ENCODE data around the gene CCDC88C.
A peak's percentile ranks its signal among the peaks of the same experiment; 100 is the strongest.

Gene CCDC88C

DNA sequence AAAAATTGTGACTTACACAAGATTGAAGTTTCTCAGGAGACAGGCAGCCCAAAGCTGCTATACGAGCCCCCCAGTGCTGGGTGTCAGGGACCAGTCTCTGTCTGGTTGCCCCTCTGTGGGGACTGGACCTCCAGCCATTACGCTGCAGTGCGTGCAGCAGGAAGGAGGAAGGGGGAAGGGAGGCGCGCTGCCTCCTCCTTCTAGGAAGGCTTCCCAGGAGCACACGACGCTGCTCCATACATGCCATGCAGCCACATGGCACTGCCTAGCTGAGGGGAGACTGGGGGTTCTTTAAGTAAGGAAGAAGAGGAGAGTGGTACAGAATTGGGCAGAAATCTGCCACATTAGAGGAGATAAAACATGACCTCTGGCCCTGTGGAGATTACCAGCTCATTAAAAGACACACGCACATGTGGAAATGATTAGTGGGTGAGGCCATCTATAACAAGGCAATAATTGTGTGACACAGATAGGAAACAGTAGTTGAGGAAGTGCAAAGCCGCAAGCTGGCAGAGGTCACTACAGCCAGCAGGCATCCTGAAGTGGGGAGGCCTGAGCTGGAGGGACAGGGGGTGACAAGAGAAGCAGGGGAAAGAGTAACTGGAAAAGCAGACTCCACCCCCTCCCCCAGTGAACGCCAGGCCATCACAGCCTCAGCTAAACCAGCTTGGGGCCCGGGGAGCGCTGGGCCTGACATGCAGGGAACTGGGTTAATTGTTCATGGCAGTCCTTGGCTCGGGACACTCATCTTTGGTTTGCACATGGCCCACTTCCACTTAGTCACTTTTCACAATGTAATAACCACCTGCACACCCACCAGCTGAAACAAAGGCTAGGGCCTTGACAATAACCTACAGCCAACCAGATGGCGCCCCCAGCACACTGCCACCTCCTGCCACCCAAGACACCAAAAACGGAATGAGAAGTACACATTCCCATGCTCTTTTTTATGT lies 39.6 kb downstream of the CCDC88C start:
- peak; percentile 55 for DNase-seq (ENCODE audit: low read depth)

DNA sequence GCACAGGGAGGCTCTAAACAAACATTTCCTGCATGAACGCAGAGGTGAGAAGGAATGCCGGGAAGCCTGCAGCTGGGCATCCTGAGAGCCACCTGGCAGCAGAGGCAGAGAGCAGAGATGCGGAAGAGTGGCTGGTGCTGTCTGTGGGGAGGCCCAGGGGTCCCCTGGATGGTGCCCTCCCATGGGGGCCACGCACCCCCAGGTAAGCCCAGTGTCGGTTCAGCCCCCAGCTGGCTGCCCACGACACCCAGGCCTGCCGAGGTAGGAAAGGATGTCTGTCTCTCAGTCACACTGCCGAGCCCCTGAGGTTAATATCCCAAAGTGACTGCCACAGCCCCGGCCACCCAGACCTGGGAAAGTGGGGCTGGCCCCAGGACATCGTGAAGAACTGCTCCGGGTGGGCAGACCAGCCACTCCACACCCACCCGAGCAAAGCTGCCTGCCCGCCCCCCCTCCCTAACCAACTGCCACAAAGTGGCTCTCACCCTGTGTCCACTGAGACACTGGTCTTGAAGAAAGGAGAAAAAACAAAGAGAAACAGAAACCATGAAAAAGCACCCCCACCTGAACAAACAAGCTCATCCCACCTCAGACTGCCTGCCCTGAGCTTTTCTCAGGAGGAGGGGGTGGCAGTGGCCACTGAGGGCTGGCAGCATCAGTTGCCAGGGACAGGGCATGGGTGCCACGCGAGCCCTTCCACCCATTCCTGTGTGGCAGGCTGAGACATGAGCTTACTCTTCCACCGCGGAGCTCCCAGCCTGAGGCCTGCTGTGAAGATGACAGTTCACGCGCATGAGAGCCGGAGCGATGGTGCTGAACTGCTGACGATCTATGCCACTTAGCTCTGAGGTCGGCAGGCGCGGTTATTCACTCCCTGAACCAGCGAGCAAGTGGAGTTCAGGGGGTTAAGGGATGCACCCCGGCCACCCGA lies 40.8 kb downstream of the CCDC88C start:
- DNase-seq (ENCODE audit: low read depth) = no peak

DNA sequence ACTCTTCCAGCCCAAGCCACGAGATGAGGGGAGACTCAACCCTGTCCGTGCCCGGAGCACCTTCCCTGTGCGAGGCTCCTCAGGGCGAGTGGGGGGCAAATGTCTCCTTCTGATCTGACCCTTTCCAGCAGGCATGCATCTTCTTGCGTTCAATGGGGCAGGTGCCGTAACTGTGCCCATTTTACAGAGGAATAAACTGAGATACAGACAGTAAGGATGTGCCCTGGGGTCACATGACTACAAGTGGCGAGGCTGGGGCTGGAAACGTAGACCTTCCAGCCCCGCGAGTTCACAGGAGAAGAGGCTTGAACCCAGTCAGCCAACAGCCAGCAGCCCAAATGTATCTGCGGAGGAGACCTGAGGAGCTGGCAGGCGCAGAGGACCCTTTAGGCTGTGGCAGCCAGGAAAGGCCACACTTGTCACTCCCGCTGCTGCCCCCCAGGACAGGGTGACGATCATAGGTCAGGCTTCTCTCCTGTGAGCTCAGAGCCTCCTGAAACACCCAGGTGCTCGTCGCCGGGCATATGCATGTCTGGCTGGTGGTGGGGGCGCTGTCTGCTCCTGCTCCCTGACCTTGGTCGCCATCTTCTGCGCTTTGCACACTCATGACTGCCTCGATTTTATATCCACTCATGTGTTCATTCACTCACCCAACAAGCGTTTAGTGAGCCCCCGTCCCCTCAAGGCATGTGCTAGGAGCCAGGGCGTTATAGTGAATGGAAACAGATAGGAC lies 41.7 kb downstream of the CCDC88C start:
- no peak for DNase-seq (ENCODE audit: low read depth)

DNA sequence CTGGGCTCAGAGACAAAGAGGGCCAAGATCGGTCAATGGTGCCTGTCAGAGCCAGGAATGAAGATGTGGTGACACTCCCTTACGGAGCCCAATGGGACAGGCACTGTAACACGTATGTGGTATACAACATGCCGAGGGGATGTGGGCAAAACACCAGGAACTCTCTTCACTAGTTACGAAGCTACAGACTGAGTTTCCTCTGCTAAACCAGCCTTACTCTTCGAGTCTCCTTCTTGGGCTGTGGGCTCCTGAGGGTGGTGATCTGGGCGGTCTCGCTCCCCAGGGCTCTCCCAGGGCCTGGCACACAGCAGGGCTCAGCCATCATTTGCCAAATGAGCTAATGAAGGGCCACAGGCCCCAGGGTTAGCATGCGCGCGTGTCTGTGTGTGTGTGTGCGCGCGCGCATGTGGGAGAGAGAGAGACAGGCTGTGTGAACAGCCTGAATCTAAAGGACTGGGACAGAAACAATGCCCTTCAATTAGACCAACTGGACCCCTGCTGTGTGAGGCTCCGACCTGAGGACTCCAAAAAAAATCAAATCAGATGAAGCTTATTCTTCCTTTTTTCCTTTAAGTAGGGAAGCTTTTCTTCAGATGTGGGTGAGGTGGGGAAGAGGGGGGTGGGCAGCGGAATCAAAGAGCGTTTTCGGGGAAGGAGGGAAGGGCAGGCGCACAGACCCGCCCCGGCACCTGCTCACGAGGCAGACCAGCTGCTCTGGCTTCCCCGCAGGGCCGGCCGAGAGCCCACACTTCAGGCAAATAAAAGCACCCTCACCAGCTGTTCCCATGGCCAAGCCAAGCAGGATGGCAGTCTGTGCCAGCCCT lies 42.5 kb downstream of the CCDC88C start:
- DNase-seq (ENCODE audit: low read depth) = no peak

DNA sequence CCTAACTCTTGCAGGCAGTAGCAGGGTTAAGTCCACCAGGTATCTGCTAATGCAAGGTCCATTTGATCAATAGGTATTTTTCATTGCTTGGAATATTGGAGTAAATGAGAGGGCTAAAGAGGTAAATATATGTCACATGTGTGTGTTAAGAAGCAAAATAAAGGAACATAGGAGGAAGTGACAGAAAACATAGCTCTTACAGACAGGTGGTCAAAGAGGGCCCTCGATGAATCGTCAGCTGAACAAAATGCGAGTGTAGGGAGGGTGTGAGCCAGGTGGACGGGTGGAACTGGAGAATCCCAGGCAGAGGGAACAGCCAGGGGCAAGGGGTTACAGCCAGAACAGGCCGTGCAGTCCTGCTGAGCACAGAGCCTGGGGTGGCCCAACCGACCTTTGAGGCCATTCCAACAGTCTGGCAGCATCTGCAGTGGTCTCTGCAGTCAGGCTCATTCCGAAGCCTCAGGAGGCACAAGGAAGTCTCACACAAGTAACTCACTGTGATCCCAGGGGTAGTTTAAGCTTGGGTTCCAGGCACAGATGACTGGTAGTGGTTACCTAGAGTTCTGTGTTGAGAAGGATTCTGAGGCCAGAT lies 43.2 kb downstream of the CCDC88C start:
- DNase-seq (ENCODE audit: low read depth) = no peak

DNA sequence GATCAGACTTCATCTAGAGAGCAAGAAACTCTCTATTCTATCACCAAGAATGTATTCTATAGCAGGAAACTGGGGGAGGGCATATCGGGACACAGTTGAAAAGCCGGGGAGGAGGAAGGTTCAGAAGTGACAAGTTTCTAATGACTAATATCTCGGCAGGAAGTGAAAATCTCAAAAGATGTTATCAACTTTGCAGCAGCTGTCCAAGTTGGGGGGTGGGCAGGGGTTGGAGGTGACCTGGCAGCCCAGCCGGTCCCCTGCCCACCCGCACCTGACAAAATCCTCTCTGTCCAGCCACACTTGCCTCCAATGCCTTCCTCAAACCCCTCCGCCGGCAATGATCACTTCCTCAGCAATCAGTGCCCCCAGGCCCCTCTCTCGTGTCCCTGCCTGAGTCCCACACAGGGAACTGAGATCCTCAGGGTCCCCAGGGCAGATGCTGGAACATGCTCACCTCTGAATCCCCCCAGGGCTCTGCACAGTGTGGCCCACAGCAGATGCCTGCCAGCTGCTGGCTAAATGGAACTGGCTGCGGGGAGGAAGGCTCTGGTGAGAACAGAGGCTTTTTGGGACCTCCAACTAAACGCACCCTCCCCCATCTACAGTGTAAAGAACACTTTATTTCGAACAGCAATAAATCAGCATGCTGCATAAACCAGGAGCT lies 43.9 kb downstream of the CCDC88C start:
- DNase-seq (ENCODE audit: low read depth) = no peak

DNA sequence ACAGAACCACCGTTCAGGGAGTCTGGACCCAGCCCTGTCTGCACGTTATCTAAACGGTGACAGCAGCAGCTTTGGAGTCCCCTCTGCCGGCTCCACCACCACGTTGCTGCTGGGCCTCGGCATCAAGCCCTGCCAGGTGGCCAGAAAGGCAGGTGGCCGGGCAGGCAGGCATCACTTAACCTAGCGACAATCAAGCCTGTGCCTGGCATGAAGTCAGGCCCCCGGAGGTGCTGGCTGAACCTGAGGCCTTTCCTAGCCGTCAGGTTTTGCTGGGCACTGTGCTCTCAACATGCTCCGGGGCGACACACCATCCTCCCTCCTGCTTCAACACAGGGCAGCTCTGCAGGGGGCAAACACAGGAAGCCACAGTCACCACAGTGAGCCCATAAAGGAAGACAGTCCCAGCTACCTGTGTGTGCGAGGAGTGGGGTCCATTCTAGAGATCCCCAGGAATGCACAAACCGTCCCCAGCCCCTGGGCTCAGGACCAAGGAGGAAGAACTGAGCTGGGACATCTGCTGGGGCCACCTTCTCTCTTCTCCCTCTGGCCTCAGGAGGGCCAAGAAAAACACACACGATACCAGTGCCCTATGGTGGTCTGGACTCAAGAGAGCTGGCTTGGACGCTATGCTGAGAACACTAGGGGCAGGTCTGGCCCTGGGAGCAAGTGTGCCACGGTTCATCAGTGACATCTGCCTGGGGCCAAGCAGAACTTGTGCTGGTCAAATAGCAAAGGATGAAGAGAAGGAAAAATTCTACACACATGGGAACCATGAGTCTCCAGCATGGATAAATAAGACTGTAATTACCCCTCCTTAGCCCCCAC lies 44.7 kb downstream of the CCDC88C start:
- no peak for DNase-seq (ENCODE audit: low read depth)

DNA sequence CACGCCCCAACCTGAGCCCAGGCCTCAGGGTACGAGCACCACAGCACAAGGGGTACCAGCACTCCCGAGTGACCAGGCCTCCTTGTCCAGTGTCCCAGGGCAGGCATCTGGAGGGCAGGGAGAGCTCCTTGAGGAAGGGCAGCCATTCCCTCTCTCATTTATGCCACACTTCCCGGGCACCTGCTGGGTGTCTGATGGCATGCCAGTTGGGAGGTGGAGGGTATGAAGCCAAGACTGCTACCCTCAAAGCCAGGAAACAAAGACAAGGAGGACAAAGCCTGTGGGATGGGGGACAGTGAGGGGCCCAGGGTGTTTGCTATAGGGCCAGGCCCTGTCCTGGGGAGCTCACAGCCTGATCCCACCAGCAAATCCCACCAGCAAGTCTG lies 45.6 kb downstream of the CCDC88C start:
- no peak for DNase-seq (ENCODE audit: low read depth)

DNA sequence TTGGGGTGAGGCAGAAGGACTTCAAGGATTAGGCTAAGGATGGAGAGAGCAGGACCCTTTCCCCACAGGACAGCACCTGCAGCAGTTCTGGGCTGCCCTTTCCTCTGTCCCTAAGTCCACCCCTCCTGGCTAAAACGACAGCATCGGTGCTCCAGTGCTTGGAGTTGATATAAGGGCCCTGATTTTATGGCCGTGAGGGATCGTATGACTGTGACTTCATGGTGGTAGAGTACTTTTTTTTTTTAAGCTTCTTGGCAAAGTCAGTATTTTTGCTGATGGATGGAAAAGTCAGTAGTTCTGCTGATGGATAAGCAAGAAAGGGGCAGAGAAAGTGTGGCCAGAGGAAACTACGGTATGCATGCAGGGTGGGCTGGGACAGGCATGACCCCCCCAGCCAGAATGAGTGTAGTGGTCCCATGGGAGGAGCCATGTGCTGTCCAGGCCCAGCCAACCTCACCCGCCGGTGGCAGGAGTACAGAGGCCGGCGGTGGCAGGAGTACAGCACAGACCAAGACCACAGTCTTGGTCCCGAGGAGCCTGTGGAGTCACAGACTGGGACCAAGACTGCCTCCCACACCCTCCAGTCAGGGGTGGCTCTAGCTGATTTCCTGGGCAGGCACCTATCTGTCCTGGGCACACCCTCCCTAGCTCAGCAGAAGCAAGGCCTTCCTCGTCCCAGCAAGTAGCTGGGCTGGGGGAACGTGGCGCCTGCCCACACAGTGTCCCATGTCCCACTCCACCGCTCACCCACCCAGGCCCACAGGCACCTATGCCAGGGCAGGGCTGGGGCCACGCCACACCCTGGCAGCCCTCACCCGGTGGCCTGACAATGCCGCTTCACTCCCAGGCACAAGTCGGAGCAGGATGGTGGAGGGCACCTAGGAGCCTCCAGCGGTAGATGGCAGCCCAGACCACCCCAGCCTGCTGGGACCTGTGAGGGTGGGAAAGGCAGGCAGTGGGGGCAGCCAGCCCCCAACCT lies 46.3 kb downstream of the CCDC88C start:
- no peak for DNase-seq (ENCODE audit: low read depth)

DNA sequence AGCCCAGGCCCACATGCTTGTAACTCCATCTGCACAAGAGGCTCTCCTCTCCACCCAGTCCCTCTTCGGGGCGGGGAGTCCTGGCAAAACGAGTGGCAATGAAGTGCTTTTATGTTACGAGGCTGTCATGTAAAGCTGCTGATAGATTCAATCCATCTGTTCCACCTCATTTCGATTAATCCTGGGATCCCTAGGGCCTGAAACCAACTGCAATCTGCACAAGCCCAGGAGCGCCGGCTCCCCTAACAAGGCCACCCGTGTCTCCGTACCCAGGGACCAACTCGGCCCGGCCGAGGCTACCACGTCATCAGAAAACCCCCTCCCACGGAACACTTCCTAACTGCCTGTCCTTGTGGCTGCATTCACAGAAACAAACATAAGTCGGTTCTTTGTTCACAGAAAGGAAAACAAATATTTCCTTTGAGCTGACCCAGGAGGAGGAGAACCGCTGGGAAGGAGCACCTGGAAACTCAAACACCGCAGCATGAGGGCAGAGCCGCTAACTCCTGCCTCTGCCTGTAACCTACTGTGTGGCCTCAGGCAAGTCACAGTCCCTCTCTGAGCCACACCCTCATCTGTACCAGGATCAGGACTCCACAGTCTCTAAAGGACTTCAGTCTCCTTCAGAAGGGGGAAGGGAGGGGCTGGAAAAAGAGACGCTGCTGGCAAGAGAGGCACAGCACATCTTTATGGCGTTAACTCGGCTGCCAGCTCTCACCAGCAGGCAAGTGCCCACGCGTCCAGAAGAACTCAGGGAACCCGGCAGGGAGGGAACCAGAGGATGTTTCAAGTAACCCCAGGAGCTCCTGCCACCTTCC lies 47.8 kb downstream of the CCDC88C start:
- no peak for DNase-seq (ENCODE audit: low read depth)

DNA sequence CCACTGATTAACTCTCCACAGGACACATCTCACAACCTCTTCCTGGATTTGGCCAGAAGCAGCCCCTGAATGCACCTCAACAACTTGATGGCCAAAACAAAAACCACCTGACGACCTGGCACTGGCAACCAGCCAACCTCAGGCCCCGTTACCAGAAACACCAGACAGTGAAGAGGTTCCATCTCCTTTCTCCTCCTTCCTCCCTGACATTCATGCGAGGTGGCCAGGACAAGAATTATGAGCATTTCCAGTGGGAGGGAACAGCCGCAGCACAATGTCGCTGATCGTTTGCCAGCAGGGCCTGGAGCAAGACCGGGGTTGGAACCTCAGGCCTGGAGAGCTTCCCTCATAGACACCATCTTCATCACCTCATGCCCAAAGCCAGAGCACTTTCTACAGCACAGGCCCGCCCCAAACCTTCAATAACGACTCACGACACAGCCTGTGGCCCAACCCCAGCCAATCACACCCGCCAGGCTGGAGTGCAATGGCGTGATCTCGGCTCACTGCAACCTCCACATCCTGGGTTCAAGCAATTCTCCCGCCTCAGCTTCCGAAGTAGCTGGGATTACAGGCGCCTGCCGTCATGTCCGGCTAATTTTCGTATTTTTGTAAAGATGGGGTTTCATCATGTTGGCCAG lies 48.7 kb downstream of the CCDC88C start:
- DNase-seq (ENCODE audit: low read depth) = no peak

DNA sequence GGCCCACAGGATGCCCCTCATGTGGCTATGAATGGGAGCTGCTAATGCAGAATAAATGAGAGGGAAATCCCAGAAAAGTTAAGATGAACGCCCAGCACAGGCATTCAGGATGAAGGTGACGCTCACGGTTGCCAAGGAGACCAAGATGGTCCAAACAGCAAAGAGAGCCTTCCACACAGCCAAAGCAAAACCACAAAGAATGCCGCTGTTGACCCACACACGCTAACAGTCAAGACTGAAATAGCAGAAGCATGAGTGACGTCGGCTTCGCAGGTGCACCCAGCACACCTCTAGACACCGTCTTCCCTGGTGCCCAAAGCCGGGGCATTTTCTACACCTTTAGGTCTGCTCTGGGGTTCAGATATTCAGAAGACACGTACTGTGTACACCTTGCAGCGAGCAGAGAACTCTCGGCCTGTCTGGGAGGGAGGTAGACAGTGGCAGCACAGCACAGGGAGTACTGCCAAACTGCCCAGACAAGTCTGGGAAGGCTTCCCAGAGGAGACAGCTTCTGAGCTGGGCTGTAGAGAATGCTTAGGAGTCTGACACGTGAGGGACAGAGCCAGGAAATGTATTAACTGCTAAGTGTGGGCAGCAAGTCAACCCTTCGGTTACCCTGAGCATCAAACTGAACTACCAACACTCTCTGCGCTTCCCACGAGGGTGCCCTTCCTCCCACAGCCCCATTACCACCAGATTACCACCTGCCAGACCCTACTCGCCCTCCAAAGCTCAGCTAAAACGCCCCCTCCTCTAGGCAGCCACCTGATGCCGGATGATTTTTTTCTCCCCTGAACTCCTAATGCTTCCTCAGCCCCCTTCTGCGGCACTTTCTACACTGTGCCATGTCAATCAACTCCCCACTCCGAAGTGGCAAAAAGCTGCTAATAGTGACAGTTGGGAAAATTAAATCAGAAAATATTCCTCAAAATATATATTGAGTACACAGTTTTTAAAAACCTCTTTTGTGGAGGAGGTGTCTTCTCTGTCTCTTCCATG lies 50.1 kb downstream of the CCDC88C start:
- no peak for DNase-seq (ENCODE audit: low read depth)

DNA sequence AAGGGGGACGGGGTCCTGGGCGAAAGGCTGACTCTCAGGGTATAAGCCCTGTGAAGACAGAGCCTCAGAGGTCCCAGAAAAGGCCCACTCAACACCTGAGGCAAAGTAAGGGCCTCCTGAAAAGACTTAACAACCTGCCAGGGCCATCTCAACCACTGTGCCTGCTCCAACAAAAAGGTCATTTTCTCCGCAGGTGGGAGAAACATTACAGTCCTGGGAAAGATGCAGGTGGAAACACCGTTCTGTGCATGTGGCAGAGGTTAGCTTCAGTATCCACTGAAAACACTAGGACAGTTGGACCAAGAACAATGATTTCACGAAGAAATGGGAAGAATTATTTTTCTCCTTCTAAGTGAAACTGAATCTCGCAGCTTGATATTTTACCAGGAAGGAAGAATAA lies 50.9 kb downstream of the CCDC88C start:
- DNase-seq (ENCODE audit: low read depth) = no peak

DNA sequence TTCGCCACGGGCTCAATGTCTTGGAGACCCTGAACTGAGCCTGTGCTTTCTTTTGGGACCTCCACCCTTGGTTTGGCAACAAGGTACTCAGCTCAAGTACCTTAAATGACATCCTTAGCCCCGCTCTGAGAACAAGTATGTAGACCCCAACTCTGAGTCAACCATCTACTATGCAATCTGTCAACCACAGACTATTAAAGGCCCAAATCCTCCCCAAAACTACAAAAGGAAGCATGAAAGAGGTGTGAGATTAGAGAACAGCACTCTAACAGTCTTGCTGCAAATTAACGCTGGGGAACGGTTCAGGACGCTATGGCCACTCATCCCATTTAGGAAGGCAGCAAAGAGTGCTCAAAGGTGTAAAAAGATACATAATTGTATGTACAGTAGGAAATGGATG lies 52.1 kb downstream of the CCDC88C start:
- DNase-seq (ENCODE audit: low read depth) = no peak

DNA sequence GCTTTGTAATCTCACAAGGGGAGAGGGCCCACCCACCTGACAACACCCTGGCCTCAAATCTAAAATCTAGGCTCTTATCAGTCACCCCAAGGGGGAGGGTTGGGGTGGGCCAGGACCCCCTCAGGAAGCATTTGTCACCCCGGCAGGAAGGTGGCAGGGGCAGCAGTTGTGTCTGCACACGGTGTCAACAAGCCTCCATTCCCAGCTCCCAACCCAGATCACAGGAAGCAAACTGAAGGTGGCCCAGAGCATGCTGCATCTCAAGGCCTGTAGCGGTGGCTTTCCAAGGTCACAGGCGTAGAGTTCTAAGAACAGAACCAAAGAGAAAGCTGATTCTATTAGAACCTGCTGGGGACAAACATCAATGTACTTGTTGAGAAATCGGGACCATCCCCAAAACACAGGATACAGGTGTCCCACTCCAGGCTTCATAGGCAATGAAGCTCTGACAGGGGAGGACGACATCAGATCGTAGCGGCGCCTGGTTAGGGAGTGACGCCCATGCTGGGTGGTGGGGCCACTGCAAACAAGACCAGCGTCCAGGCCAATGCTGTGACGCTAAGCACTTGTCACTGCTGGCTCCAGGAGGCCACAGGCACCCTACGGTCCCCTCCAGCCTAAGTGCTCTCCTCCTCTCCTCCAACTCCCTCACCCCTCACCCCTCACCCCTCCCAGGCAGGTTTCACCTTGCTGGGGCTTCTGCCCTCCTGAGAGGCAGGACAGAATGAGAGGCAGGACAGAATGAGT lies 52.9 kb downstream of the CCDC88C start:
- no peak for DNase-seq (ENCODE audit: low read depth)
